ENCODE measurements around the gene RBKS.

GRCh38 chr2:27742571-27742970 lies 147.6 kb downstream of the RBKS start:
- TF ChIP-seq CTCF (IDR thresholded peaks at IDR 0.05) = no peak
- no peak for TF ChIP-seq POLR2A (IDR thresholded peaks at IDR 0.05)

Measured in Peyer's patch (tissue), 4 donors.